Right ventricle myocardium superior (tissue), 1 donor: ENCODE results near the gene GPC5. TPM values are rescaled to one million over a fixed set of nuclear protein-coding genes. Genes with fewer than 3 reads are reported as not detected.
"Not testable (repeated sequence)": the region's sequence is repeated elsewhere in the genome, so short reads cannot be mapped to it uniquely, and the experiment has no call there.

ENCODE experiments used
- ATAC-seq: fragments of 200-7000 bp; cut with Tn5 transposase; one replicate; pipeline ENCODE4 v1.9.1; 2020; ENCODE audit warnings: mild to moderate bottlenecking; ENCODE audit not compliant: poor library complexity
- DNase-seq: peaks from one replicate; pipeline ENCODE4 v3.0.0-alpha.2; 2020
- intact Hi-C: fragments of 100-400 bp; cut with DNase I; formaldehyde crosslinking; loops from one replicate; pipeline ENCODE4 v1.11.2; 2022
- long read RNA-seq: library from polyadenylated mRNA; unstranded; transcript quantifications from one replicate; pipeline ENCODE4 v2.0.0, GENCODE V29; 2021
- total RNA-seq: library from RNA; stranded (reverse); fragmentation: NEBNext Ultra II Directional; extraction: Animal tissue kit (Norgen Biotek cat#: 25700); gene quantifications from one replicate; pipeline ENCODE4 v1.2.1, GENCODE V29; 2021
- donor health status: DM: no; HTN: yes; CAD: no; lungs with severe emphysema.

Gene GPC5
- 1.4 TPM for total RNA-seq
- long read RNA-seq, partial matches to known transcripts: 0 of 3 reads
- long read RNA-seq, other reads (novel, unspliced or antisense): 3 of 3 reads

- ATAC-seq (peak; percentile 100), DNase-seq (peak; percentile 86)
- intact Hi-C loops: no loop called here
Measured at GRCh38 chr13:91398413-91399188, at the start of gene GPC5. Gene GPC5 (plus strand): TSS chr13:91398621.

DNA sequence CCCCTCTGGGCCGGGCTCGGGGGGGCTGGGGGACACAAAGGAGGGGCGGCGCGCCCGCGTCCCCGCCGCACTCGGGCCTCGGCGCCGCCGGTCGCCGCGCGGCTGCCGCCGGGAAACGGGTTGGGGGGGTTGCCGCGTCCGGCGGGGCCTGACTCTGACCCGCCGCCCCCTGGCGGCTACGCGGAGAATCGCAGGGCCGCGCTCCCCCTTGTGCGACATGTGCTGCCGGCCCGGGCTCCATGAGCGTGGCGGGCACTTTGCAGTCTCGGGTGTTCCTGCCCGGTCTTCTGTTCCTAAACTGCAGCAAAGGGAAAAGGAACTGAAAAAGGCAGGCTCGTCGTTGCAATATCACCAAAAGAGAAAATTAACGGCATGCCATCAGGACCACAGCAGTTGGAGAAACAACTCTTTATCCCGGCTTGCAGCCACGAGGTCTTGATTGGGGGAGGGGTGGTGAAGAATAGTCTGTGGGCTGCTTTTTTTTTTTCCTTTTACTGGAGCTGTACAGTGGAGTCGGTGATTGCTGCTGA, 49.5 kb upstream of the GPC5 start:
- peak; percentile 85 for ATAC-seq
- intact Hi-C loops: no loop called here
- DNase-seq: peak; percentile 97

GRCh38 chr13:91349992-91350911, 48.2 kb upstream of the GPC5 start:
- ATAC-seq (no peak), DNase-seq (no peak)
- intact Hi-C loops: no loop called here

GRCh38 chr13:91351123-91351522, 47.3 kb upstream of the GPC5 start:
- intact Hi-C loops: no loop called here
- no peak for ATAC-seq

DNA sequence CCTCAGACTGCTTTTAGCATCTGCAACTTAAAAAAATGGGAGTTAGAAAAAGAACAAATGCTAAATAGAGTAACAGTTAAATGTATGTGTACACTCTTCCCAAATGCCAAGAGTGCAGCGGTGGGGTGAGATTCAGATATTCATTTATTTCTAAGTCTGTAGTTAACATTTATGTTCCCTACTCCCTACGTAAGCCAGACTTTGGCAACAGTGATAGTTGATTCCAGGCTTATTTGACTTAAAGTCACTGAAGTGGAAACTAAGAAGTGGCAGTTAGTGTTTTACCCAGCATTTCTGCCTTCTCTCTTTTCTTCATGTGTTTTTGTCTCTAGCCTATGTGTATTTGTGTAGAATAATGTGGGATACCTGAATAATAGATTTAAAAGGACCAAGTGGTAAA, 46.4 kb upstream of the GPC5 start:
- no peak for DNase-seq
- no peak for ATAC-seq
- intact Hi-C loops: no loop called here

More at GRCh38 chr13:91351123-91351522, 47.3 kb upstream of the GPC5 start:
- no peak for DNase-seq

DNA sequence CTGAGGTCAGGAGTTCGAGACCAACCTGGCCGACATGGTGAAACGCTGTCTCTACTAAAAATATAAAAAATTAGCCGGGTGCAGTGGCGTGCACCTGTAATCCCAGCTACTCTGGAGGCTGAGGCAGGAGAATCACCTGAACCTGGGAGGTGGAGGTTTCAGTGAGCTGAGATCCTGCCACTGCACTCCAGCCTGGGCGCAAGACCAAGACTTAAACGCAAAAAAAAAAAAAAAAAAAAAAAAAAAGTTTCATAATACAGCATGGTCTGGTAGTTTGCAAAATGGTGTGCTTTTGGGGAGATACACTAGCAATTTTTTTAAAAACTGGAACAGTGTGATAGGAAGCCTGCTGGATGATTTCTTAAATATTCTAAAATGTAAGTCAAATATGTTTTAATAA, 45.5 kb upstream of the GPC5 start:
- ATAC-seq, DNase-seq, intact Hi-C loops: not testable (repeated sequence)

DNA sequence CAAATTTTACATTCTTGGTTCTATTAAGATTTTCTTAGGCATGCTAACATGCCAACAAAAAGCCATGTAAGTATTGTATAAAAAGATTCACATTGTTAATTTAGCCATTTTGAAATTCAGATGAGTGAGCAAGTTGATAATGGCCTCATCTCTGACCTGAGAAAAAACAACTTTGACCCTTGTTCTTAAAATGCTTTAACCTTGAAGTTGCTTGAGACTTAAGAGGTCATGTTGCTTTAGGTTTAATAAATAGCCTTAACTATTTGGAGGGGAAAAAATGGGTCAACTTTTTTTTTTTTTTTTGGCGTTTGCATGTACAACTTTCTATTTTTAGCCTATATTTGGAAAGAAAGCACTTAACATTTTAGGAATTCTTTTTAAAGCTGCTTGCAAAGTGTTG, 44.9 kb upstream of the GPC5 start:
- DNase-seq (no peak), ATAC-seq (no peak)
- intact Hi-C loops: no loop called here

DNA sequence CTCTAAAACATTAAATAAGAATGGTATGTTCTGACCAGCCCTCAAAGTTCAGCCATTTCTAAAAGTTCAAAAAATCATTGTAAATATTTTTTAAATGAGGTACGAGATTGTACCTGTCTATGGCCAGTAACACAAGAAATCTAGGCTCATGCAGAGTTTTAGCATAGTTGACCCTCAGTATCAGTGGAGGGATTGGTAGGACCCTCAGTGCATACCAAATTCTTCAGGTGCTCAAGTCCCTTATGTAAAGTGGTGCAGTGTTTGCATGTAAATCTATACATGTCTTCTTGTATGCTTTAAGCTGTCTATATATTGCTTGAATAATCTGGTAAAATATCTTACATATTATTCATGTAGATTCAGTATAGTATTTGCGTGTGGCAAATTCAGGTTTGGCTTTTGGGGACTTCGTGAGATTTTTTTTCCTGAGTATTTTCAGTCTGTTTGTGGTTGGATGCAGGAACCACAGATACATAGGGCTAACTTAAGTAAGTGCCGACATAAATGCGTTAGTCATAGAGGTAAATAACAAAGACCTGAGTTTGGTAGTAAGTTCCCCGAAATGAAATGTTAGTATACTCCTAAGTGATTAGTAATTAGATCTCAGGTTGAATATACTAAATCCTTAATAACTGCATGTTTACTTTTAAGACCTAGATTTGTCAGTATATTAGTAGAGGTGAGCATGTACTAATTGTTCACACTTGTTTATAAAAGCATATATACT, 43.2 kb upstream of the GPC5 start:
- DNase-seq (no peak), ATAC-seq (no peak)
- intact Hi-C loops: no loop called here

DNA sequence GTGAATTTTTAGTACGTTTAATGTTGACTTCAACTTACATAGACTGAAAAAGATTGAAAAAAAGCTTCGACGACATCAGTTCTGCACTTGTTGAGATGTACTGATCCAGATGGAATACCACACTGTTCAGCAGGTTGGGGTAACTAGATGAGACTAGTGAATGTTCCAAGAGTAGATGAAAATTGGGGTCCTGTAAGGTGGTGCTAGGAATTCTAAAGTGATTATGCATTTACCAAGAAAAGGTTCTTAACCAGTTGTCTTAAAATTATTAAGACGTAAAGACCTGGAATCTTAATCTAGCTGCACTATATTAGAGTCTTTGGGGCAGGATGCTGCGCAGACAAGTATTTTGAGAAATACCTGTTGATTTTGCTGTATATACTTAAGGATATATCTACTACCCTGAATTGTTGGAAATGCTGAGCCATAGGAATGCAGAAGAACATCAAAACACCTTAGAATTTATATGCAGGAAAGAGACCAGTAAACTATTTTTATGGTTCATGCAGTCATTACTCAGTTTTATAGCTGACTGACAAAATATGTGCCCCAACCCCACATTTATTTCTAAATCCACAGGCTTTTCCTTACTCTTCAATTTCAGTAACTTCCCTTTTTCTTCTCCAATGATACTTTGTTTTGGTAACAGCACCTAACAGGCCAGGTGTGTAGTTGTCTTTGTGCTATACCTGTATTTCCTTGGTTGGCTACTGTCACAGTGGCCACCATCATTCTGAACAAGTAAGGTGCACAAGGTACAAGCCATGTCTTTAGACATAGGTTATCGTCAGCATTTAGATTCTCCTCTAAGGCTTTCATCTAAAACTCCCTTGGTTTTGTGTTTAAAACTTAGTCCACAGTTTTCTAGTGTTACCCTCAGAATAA, 42.4 kb upstream of the GPC5 start:
- DNase-seq (no peak), ATAC-seq (no peak)
- intact Hi-C loops: no loop called here

DNA sequence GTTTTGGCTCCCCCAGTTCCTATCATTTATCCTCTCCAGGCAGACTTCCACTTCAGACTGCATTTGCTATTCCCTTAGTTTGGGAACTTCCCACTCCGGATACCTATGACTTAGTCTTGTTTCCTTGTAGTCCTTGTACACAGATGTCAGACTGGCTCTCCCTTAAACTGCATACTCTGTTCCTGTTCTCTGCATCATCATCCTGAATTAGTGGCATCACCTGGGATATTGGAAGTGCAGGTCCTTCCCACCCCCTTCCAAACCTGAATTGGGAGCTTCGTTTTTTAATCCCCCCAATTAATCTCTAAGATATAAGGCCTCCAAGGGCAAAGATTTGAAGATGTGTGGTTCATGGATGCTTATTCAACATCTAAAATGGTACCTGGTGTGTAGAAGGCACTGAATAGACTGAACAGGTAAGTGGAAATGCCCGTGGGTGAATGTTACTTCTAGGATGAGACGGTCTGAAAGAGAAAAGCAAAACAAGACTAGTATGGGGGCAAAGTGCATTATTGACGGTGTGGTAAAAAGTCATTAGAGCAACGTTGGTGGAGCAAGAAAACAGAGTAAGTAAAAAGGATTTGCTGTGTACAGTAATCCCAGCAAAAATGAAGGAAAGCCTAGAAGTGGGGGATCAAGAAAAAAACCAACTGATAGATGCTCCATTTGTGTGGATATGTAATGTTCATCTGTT, 41.4 kb upstream of the GPC5 start:
- intact Hi-C loops: no loop called here
- DNase-seq (no peak), ATAC-seq (no peak)

GRCh38 chr13:91357613-91358386, 40.6 kb upstream of the GPC5 start:
- intact Hi-C loops: no loop called here
- no peak for ATAC-seq

DNA sequence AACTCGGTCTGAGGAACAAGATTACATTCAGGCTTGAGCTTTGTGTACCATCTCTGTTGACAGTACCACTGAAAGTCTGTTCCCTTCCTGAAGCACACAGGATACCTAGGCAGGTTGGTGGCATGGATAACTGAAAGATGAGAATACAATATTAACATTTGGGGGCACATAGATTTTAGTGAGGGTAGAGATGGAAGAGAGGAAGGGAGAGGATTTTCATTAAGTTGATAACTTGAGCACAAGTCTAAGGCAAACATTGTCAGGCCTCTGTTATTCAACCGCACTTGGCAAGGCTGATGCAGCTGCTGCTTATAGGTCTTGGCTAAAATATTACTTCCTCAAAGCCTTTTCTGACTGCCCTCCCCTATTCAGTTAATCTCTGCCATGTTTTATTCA, 40.0 kb upstream of the GPC5 start:
- DNase-seq (no peak), ATAC-seq (no peak)
- intact Hi-C loops: no loop called here

More at GRCh38 chr13:91357613-91358386, 40.6 kb upstream of the GPC5 start:
- no peak for DNase-seq

DNA sequence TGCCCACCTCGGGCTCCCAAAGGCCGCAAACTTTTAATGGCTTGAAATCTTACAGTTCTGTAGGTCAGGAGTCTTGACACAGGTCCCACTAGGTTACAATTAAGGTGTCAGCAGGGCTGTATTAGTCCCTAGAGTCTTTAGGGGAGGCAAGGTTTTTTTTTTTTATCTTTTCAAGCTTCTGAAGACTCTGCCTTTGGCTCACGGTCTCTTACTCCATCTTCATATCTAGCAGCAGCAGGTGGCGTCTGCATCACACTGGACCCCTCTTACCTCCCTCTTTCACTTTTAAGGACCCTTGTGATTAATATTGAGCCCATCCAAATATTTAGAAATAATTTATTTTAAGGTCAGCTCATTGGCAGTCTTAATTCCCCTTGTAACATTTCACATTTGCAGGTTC, 39.3 kb upstream of the GPC5 start:
- no peak for ATAC-seq

DNA sequence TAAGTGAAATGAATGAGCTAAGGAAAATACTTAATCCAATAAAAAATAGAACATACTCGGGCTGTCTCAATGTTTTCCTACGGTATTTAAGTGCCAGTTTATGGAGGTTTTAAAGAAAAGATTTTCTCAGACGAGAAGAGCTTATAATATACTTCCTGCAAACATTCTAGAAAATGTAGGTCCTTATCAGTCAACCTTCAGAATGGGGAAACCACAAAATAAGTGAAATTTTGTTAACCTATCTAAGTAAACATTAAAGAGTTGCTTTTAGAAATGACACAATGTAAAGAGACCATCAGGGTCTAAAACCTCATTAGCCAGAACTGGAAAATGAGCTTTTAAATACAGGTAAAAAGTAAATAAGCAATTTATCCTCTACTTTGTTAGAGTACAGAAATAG, 38.8 kb upstream of the GPC5 start:
- DNase-seq (no peak), ATAC-seq (no peak)
- intact Hi-C loops: no loop called here

More for the DNA sequence above, 39.3 kb upstream of the GPC5 start:
- no peak for DNase-seq
- intact Hi-C loops: no loop called here

GRCh38 chr13:91360246-91360751, 38.1 kb upstream of the GPC5 start:
- ATAC-seq (no peak), DNase-seq (no peak)
- intact Hi-C loops: no loop called here

DNA sequence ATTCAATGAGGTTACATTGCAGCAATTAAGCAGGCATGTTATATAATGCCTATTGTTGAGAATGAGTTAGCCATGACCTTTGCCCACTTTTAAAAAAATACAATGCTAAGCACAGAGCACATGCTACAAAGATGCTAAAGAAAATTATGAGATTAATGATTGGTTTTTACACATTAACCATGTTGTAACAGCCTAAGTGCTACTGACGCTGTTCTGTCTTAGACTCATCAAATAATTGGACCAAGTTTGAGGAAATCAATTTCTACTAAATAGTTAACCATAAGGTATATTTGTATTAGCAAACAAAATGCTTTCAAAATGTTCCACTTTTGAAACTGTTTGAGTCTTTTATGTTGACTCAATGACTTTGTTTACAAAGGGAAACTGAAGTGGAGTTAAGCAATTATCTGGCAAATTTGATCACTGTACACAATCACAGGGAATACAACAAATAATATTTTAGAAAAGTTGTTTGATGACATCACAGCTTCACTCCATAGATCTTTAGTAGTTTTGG, 36.6 kb upstream of the GPC5 start:
- intact Hi-C loops: no loop called here
- ATAC-seq (no peak), DNase-seq (no peak)
